Iris pigment epithelial cell (primary cell): ENCODE results near the gene MPV17L2.

Experiments used
- DNase-seq: peaks from one replicate; pipeline ENCODE4 v3.0.0-alpha.2; 2011; ENCODE audit warnings: low read depth

MPV17L2 gene

DNA sequence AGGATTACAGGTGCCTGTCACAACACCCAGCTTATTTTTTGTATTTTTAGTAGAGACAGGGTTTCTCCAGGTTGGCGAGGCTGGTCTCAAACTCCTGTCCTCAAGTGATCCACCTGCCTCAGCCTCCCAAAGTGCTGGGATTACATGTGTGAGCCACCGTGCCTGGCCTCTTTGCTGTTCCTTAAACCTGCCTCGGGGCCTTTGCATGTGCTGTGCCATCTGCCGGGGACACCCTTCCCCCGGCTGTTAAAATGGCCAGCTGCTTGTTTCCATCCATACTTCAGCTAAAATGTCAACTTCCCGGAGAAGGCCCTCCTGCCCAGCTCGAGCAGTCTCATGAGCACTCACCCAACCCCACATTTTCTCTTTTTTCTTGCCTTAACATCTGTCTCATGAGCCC lies 52.3 kb downstream of the MPV17L2 start:
- DNase-seq, result no peak
